Vagina (tissue), 2 donors: Measurements from ENCODE around the gene GSDME. TPM values are rescaled to one million over a fixed set of nuclear protein-coding genes. Genes with fewer than 3 reads are reported as not detected.

Source experiments
- DNase-seq, 2 donors: peaks; one replicate each; pipeline ENCODE4 v3.0.0-alpha.2; 2017; ENCODE audit errors: extremely low spot score in 2 of 2
- H3K27ac ChIP-seq: fragments of 200-600 bp; sonication (generic); one replicate; pipeline ENCODE4 v1.5.1; 2019
- H3K27me3 ChIP-seq: fragments of 200-600 bp; sonication (generic); one replicate; pipeline ENCODE4 v1.5.1; 2019
- H3K36me3 ChIP-seq, 2 donors: fragments of 200-600 bp; sonication (generic); one replicate each; pipeline ENCODE4 v1.5.1; 2017 to 2019
- H3K4me1 ChIP-seq: fragments of 200-600 bp; sonication (generic); one replicate; pipeline ENCODE4 v1.5.1; 2019
- H3K4me3 ChIP-seq, 2 donors: fragments of 200-600 bp; sonication (generic); 1 replicate in 1 of 2; 2 replicates in 1 of 2; pipeline ENCODE4 v1.5.1; 2016 to 2019
- H3K9me3 ChIP-seq: fragments of 200-600 bp; sonication (generic); one replicate; pipeline ENCODE4 v1.5.1; 2019
- POLR2A ChIP-seq, 2 donors: fragments of 450-650 bp; IDR thresholded peaks; one replicate each; pipeline ENCODE4 v1.6.1; 2017; ENCODE audit warnings: antibody characterized with exemption in 2 of 2, mild to moderate bottlenecking in 2 of 2, moderate library complexity in 2 of 2
- POLR2AphosphoS5 ChIP-seq, 2 donors: sonication (generic); formaldehyde crosslinking; IDR thresholded peaks; one replicate each; pipeline ENCODE4 v1.9.0; 2017; ENCODE audit warnings: antibody characterized with exemption in 2 of 2, mild to moderate bottlenecking in 2 of 2, low read depth in 1 of 2; ENCODE audit not compliant: insufficient read depth in 1 of 2
- intact Hi-C: fragments of 100-400 bp; cut with DNase I; formaldehyde crosslinking; loops from one replicate; pipeline ENCODE4 v1.15.1; 2023
- total RNA-seq: library from RNA; depleted of rRNA; stranded (reverse); fragments of >200 nt; gene quantifications from one replicate; pipeline ENCODE4 v1.2.3, GENCODE V29; 2016
- TF ChIP-seq, protein P1 (sequence below), 3 experiments: fragments of 450-650 bp in 2 of 3; fragments of 200-600 bp in 1 of 3; sonication (generic) in 1 of 3; IDR thresholded peaks; one replicate each; pipeline ENCODE4 v1.5.1; 2017 to 2019; ENCODE audit warnings: antibody characterized with exemption in 3 of 3, mild to moderate bottlenecking in 2 of 3, moderate library complexity in 2 of 3

GSDME gene
- total RNA-seq = 11.0 TPM

DNA sequence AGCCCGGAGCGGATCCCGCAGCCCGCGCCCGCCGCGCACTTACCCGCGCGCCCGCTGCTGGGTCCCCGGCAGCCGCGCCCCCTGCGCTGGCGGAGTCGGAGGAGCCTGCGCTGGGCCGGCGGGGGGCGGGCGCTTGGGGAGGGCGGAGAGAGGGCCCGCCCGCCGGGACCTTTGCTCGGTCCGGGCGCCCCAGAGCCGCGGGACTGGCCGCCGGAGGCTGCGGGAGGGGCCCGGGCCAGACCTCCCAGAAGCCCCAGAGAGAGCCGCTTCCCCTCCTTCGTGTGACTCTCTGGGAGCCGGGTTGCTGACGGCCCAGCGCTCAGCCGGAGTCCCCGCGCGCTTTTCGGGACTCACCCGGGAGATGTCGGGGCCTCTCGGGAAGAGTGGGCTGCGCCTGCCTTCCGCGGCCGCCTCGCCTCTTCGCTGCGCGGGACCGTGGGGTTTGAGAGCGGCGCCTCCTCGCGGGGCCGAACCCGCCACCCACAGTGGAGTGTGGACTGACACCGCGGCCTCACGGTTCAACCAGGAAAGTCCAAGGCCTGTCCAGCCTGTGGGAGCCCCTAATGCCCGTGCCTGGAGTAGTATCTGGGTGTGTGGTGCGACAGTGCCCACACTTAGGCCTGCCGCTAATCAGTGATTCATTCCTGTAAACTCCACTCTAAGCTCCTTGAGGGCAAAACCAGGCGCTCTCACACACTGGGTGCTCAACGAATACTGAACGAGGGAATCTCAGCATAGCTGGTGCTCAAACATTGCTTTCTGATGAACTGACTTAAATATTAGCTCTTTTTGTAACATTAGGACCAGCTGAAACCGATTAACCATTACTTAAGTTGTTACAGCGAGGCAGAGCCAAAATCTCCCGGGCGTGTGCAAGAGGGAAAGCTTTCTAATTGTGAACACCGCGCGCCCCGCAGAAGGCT, at the start of gene GSDME:
TSS of gene GSDME (minus strand) at position 112 of the 923 bp plus-strand sequence. CDS start 7,690 bp downstream, outside the sequence.
- DNase-seq = no peak

DNA sequence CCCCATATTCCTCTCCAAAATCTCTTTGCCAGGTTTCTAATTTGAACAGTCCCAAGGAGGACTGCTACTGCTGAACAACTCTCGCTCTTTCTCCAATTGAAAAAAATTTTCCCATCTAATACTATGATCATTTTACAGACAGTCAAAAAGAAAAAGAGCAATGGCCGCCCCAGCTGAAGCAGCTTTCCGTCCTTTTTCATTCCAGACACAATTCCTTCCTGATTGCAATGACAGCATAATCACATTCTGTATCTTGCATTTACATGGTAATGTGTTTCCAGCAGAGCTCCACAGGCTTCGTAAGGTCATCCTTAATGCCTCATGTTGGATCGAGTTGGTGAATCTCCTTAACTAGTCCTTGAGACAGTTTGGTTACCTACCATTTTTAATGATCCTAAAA, 45.0 kb upstream of the GSDME start:
- DNase-seq = no peak
- Histone ChIP-seq H3K4me3 (no peak overlapping the region), H3K27ac (no peak overlapping the region), H3K9me3 (no peaks in the 10 kb centered on the region), H3K36me3 (peaks cover 0 to 19% of the 10 kb centered on the region in 2 donors), H3K27me3 (no peaks in the 10 kb centered on the region), H3K4me1 (no peaks in the 10 kb centered on the region)
- intact Hi-C loops = no loop called here
- TF ChIP-seq POLR2A (IDR thresholded peaks at IDR 0.05) = no peak
- no peak for TF ChIP-seq POLR2AphosphoS5 (IDR thresholded peaks at IDR 0.05; ENCODE audit: insufficient read depth in 1 of 2, low read depth in 1 of 2)
- TF ChIP-seq, protein P1, sequence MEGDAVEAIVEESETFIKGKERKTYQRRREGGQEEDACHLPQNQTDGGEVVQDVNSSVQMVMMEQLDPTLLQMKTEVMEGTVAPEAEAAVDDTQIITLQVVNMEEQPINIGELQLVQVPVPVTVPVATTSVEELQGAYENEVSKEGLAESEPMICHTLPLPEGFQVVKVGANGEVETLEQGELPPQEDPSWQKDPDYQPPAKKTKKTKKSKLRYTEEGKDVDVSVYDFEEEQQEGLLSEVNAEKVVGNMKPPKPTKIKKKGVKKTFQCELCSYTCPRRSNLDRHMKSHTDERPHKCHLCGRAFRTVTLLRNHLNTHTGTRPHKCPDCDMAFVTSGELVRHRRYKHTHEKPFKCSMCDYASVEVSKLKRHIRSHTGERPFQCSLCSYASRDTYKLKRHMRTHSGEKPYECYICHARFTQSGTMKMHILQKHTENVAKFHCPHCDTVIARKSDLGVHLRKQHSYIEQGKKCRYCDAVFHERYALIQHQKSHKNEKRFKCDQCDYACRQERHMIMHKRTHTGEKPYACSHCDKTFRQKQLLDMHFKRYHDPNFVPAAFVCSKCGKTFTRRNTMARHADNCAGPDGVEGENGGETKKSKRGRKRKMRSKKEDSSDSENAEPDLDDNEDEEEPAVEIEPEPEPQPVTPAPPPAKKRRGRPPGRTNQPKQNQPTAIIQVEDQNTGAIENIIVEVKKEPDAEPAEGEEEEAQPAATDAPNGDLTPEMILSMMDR (IDR thresholded peaks at IDR 0.05) = no peak

More for the DNA sequence above, at the start of gene GSDME:
- Histone ChIP-seq H3K9me3 (no peaks in the 10 kb centered on the region), H3K27ac (peak within 1 kb of the TSS; percentile 90), H3K36me3 (no peaks in the 10 kb centered on the region), H3K4me1 (peaks cover 32% of the 10 kb centered on the region), H3K4me3 (peak within 1 kb of the TSS; percentile 62 to 84), H3K27me3 (no peaks in the 10 kb centered on the region)
- intact Hi-C loops = no loop called here
- TF ChIP-seq POLR2AphosphoS5 (IDR thresholded peaks at IDR 0.05; ENCODE audit: insufficient read depth in 1 of 2, low read depth in 1 of 2) (peak in 1 of 2 donors; percentile 64), POLR2A (IDR thresholded peaks at IDR 0.05) (no peak)

GRCh38 chr7:24801883-24802282, 44.6 kb upstream of the GSDME start:
- Histone ChIP-seq H3K27me3 (no peaks in the 10 kb centered on the region), H3K36me3 (peaks cover 0 to 19% of the 10 kb centered on the region in 2 donors), H3K9me3 (no peaks in the 10 kb centered on the region), H3K4me1 (no peaks in the 10 kb centered on the region), H3K27ac (no peak overlapping the region), H3K4me3 (no peak overlapping the region)
- intact Hi-C loops = no loop called here
- TF ChIP-seq, protein P1 (IDR thresholded peaks at IDR 0.05) = no peak
- no peak for TF ChIP-seq POLR2A (IDR thresholded peaks at IDR 0.05)
- no peak for TF ChIP-seq POLR2AphosphoS5 (IDR thresholded peaks at IDR 0.05; ENCODE audit: insufficient read depth in 1 of 2, low read depth in 1 of 2)
- no peak for DNase-seq

DNA sequence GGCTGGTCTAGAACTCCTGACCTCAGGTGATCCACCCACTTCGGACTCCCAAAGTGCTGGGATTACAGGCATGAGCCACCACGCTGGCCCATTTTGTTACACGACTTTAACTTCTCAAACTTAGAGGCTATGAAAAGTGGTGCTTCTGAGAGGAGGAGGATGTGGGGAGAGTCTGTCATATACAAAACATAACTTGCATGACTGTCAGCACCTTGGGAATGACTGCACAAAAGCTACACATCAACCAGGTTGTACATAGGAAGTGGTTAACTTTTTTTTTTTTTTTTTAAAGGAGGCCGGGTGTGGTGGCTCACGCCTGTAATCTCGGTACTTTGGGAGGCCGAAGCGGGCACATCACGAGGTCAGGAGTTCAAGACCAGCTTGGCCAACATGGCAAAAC, 43.4 kb upstream of the GSDME start:
- no peaks in the 10 kb centered on the region for H3K27me3 ChIP-seq
- peaks cover 0 to 14% of the 10 kb centered on the region in 2 donors for H3K36me3 ChIP-seq
- H3K4me1 ChIP-seq = no peaks in the 10 kb centered on the region
- H3K27ac ChIP-seq = no peak overlapping the region
- DNase-seq = no peak
- TF ChIP-seq POLR2AphosphoS5 (IDR thresholded peaks at IDR 0.05; ENCODE audit: insufficient read depth in 1 of 2, low read depth in 1 of 2) = no peak
- TF ChIP-seq, protein P1 (IDR thresholded peaks at IDR 0.05) = no peak
- no peak for TF ChIP-seq POLR2A (IDR thresholded peaks at IDR 0.05)
- H3K9me3 ChIP-seq = no peaks in the 10 kb centered on the region
- intact Hi-C loops = no loop called here
- H3K4me3 ChIP-seq = no peak overlapping the region

- H3K4me1 ChIP-seq = no peaks in the 10 kb centered on the region
- TF ChIP-seq POLR2A (IDR thresholded peaks at IDR 0.05) (no peak), POLR2AphosphoS5 (IDR thresholded peaks at IDR 0.05; ENCODE audit: insufficient read depth in 1 of 2, low read depth in 1 of 2) (no peak)
- TF ChIP-seq, protein P1 (IDR thresholded peaks at IDR 0.05) = no peak
- intact Hi-C loops = no loop called here
- H3K27ac ChIP-seq = no peak overlapping the region
- H3K9me3 ChIP-seq = no peaks in the 10 kb centered on the region
- H3K27me3 ChIP-seq = no peaks in the 10 kb centered on the region
- peaks cover 0 to 14% of the 10 kb centered on the region in 2 donors for H3K36me3 ChIP-seq
- H3K4me3 ChIP-seq = no peak overlapping the region
- no peak for DNase-seq
These were observed 42.8 kb upstream of the GSDME start for GRCh38 chr7:24800073-24800472.
